HCT116 (cell line): ENCODE measurements around the gene PRRC2A.

Experiments
- CBX3 ChIP-seq: IDR thresholded peaks from 2 replicates; pipeline ENCODE4 v1.6.1; 2012; ENCODE audit warnings: low read depth
- CTCF ChIP-seq, 3 experiments: fragments of 200-600 bp in 1 of 3; sonication (generic) in 1 of 3; IDR thresholded peaks in 2 of 3; conservative IDR thresholded peaks in 1 of 3; 2 replicates each; pipeline ENCODE4 v1.5.1; 2012 to 2017; ENCODE audit warnings: low read depth in 2 of 3, low read length in 2 of 3, antibody characterized with exemption in 1 of 3, borderline replicate concordance in 1 of 3, control low read depth in 1 of 3, mild to moderate bottlenecking in 1 of 3, mixed read lengths in 1 of 3, mixed run types in 1 of 3, moderate library complexity in 1 of 3; ENCODE audit not compliant: insufficient read depth in 1 of 3
- MAX ChIP-seq: IDR thresholded peaks from 2 replicates; pipeline ENCODE4 v1.6.1; 2012
- POLR2A ChIP-seq: IDR thresholded peaks from 2 replicates; pipeline ENCODE4 v1.7.0; 2011; ENCODE audit warnings: borderline replicate concordance; ENCODE audit not compliant: insufficient read depth, insufficient read length; ENCODE audit errors: extremely low read depth

GRCh38 chr6:31661262-31662123 lies 41.0 kb downstream of the PRRC2A start:
- no peak for TF ChIP-seq POLR2A
- no peak for TF ChIP-seq CTCF (IDR thresholded peaks at IDR 0.05 in 2 of 3, conservative IDR thresholded peaks at IDR 0.05 in 1 of 3; ENCODE audit: borderline replicate concordance in 1 of 3, insufficient read depth in 1 of 3, low read depth in 2 of 3, low read length in 2 of 3)
- no peak for TF ChIP-seq MAX
- TF ChIP-seq CBX3: no peak
